GM19240 (cell line): ENCODE results near the gene ZNF354C.
"Not testable (repeated sequence)": the region's sequence is repeated elsewhere in the genome, so short reads cannot be mapped to it uniquely, and the experiment has no call there.

Experiments
- DNase-seq: peaks from one replicate; pipeline ENCODE4 v3.0.0; 2011; ENCODE audit warnings: low spot score; ENCODE audit not compliant: insufficient read length

ZNF354C gene

DNA sequence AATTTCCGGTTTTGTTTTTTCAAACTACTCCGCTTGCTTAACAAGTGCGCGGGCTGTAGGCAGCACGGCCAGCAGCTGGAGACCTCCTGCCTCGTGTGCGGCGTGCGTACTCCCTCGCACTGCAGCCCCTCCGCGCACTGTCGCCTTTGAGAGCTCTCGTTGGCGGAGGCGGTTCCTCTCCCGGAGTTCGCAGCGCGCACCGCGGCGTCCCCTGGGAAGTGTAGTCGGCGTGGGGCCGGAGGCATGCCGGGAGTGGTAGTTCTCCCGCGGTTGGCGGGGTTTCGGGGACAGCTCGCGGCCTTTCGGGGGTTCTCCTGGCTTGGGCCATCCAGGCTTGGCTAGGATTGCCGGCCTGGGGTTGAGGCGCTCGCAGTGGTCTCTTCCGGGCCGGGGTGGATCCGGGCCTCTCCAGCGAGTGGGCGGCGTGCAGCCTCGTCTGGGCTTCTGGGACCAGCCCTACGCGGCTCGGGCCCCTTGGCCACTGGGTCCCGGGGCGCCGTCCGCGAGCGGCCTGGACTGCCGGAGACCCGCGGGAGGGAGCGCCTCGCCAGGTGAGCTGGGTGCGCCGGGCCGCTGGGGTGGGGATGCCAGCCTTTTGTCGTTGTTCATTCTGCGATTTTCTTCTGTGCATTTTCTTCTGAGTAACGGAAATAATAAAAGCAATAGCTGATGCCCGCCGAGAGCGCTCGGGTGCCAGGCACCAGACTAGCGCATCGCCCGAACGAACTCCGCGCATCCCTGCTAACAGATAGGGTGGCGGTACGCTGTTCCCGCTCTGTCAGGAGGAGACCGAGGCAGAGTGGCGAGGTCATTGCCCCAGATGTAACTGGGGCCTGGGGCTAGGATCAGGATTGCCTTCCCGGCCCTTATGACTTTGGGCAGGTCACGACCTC lies at the start of gene ZNF354C:
ZNF354C (plus strand) TSS at position 258 of the 893 bp plus-strand sequence. CDS start 1,696 bp downstream, outside the sequence.
- no peak for DNase-seq

DNA sequence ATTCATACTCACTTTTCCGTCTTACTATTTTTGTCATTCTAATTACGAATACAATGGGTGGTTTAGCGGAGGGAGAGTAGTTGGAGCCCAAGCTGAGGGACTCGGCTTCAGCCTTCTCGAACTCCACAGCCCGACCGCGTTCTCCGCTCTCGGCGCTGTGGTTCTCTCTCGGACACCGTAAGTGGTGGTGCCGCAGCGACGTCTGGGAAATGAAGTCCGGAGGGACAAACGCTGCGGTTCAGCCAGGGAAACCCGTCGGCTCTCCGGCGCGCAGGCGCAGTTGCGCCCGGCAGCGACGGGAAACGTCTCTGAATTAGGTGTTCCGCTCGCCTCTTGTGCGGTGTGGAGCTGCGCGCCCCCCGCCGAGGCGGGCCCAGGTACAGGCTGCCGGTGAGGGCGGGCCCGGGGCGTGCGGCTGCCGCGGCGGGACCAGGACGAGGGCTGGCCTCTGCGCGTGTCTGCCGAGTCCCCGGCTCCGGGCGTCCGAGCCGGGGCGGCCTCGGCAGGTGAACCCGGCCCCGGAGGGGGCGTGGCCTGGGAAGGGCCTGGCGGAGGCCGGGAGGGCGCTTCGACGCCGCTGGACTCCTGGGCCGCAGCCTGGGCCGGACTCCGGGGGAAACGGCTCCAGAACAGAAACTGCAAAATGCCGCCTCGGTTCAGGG lies 36.5 kb upstream of the ZNF354C start, which contains the start of gene ZNF879:
ZNF879 (plus strand) TSS at position 277 of the 662 bp plus-strand sequence. CDS start 1,201 bp downstream, outside the sequence.
- no peak for DNase-seq

DNA sequence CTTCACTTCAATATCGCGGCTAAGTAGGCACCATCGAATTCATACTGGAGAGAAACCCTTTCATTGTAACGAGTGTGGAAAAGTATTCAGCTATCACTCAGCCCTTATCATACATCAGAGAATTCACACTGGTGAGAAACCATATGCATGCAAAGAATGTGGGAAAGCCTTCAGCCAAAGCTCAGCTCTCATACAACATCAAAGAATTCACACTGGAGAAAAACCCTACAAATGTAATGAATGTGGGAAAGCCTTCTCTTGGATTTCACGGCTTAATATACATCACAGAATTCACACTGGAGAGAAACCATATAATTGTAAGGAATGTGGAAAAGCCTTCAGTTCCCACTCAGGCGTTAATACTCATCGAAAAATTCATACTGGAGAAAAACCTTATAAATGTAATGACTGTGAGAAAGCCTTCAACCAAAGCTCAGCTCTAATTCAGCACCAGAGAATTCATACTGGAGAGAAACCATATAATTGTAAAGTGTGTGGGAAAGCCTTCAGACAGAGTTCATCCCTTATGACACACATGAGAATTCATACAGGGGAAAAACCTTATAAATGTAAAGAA lies 27.1 kb upstream of the ZNF354C start:
- no peak for DNase-seq

DNA sequence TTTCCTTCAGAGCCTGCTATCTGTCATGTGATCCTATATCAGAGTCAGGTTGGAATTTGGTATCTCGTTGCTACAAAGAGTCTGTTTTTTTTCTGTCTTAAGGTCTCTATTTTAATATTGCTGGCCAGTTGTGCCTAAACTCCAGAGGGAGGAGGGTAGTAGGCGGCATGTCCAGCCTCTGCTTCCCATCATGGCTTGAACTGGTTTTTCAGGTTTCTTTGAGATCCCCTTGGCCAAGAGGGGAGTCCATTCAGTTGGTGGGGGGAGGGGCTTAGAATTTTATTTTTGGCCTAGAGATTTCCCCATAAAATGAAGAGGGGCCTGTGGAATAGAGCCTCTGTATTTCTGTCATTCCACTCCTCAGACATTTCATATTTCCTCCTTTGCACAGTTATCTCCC lies 15.4 kb upstream of the ZNF354C start:
- no peak for DNase-seq

- no peak for DNase-seq
Measured at GRCh38 chr5:179051784-179052183, 8.4 kb upstream of the ZNF354C start.

- DNase-seq, result no peak
Measured at GRCh38 chr5:179054036-179054785, 6.0 kb upstream of the ZNF354C start.

GRCh38 chr5:179054876-179055275 lies 5.3 kb upstream of the ZNF354C start:
- no peak for DNase-seq

GRCh38 chr5:179055436-179055835 lies 4.7 kb upstream of the ZNF354C start:
- no peak for DNase-seq

GRCh38 chr5:179055841-179056240 lies 4.3 kb upstream of the ZNF354C start:
- DNase-seq, result no peak

DNA sequence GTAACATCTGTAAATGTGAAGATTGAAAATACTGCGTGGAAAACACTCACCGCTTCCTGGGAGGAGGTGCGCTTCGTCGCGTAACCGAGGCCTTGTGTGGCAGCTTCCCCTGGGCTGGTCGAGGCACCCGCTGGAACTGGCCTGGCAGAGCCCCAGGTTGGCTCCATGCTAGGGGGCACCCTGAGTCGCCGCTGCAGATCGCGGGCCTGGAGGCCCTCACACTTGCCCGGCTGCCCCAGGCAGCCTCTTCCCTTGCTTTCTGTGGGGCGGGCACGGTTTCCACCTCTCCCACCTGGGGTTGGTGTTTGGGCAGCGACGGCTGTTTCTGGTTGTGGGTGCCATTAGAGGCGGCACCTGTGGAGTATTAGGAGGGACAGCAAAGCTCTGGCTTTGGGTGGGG lies 852 bp downstream of the ZNF354C start:
- no peak for DNase-seq

DNA sequence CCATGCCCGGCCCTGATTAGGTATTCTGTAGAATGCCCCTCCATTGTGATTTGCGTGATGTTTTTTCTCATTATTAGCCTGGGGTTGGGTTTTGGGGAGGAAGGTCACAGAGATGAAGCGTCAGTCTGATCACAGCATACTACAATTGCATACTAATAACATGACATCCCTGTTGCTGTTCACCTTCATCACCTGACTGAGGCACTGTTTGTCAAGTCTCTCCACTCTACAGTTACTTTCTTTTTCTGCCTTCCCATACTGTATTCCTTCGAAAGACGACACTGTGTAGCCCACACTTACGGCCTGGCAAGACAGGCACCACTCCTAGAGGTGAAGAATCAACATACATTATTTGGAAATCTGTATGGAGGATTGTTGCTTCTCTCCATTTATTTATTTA lies 5.5 kb downstream of the ZNF354C start:
- DNase-seq, result no peak

DNA sequence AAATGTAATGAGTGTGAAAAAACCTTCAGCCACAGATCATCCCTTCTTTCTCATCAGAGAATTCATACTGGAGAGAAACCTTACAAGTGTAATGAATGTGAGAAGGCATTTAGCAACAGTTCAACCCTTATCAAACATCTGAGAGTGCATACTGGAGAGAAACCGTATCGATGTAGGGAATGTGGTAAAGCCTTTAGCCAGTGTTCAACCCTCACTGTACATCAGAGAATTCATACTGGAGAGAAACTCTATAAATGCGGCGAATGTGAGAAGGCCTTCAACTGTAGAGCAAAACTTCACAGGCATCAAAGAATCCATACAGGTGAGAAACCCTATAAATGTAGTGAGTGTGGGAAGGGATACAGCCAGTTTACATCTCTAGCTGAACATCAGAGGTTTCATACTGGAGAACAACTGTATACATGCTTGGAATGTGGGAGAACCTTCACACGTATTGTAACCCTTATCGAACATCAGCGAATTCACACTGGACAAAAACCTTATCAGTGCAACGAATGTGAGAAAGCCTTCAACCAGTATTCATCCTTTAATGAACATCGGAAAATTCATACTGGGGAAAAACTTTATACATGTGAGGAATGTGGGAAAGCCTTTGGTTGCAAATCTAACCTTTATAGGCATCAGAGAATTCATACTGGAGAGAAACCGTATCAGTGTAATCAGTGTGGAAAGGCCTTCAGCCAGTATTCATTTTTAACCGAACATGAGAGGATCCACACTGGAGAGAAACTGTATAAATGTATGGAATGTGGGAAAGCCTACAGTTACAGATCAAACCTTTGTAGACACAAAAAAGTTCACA lies 19.2 kb downstream of the ZNF354C start:
- no peak for DNase-seq

DNA sequence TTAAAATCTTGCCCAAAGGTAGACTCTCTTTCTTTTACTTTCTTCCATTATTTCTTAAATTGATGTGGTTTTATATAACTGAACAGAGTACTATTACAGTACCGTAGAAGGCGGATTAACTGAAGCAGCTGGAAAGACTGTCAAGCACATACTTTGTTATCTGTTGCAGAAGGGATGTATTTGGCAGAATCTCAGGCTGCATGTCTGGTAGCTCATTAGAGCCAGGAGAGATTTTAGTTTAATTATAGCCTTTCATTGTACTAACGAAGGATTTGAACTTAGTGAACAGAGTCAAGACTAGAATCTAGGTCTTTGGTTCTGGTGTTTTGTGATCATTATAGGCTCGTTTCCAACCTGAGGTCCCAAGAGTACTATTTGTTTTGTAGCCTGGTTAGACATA lies 20.6 kb downstream of the ZNF354C start:
- no peak for DNase-seq

DNA sequence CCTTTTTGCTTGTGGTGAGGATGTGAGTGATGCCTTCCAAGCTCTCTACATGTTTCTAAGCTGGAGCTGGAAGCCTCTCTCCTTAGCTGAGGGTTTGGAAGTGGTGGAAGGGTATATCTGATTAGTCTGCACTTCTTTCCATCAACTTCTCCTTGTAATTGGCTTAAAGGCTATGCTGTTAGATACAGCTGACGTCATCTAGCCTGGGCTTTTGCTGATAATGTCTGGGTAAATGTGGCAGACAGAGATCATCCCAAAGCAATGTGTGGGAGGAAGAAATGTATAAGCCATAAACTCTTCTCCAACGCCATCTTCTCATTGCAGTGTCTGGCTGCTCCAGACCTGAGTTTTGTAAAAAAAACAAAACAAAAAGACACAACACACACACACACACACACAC lies 29.3 kb downstream of the ZNF354C start:
- no peak for DNase-seq

GRCh38 chr5:179101282-179101681 lies 41.1 kb downstream of the ZNF354C start:
- DNase-seq, result not testable (repeated sequence)

DNA sequence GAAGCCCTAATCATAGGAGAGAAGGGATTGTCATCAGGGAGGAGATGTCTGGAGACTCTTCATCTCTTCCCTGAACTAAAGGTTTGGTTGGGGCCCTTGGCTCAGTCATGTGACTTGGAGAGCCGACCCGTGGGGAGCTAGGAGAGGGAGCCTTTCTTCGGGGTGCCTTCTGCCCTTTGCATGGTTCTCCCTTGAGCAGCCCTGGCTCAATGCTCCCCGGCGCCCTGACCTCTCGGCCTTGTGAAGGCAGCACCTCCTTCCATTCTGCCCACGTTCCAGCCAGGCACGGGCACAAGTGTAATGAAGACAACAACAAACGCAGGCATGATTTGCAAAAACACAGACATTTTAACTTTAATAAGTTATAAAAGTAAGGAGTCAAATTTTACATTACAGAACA lies 50.4 kb downstream of the ZNF354C start:
- no peak for DNase-seq

GRCh38 chr5:179111267-179112207 lies 51.4 kb downstream of the ZNF354C start:
- DNase-seq, result no peak

DNA sequence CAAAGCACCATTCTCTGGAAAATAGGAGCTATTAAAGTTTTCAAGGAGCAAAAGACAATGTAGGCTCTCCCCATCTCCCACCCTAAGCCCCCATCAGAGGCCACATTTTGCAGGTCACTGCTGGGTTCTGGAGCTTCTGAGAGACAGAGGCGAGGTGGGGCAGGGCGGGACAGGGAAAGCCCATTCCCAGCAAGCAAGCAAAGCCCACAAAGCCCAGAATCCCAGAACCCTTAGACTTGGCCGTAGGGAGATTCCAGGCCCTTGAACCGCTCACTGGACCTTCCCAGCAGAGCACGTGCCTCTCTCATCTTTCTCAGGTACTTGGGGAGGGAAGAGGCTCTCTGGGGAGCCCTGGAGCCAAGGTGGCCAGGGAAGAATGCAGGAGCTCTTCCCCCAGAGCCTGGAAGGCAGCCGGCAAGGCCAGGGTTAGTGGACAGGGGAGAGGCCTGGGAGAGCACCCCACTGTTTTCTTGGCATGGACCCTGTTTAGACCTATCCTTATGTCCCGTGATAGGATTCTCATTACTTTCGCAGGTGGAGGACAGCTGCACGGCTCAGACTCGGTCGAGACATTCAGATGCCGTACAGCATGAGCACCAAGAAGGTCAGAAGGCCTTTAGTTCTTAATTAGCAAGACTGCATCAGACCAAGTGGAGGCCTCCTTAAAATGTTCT lies 52.4 kb downstream of the ZNF354C start:
- DNase-seq, result no peak

GRCh38 chr5:179113143-179113530 lies 53.0 kb downstream of the ZNF354C start:
- no peak for DNase-seq
